Common myeloid progenitor, CD34-positive (primary cell): ENCODE data around the gene IQCF5.
A peak's percentile ranks its signal among the peaks of the same experiment; 100 is the strongest.

Source experiments
- CTCF ChIA-PET: fragments of 350-600 bp; sonication (Branson Sonifier 250); formaldehyde crosslinking; loops from one replicate; lab custom pipeline; 2021; ENCODE audit warnings: antibody characterized with exemption; lab: Charles Lee
- POLR2A ChIA-PET: fragments of 350-600 bp; sonication (Branson Sonifier 250); formaldehyde crosslinking; loops from one replicate; lab custom pipeline; 2021; ENCODE audit warnings: antibody characterized with exemption; lab: Charles Lee
- DNase-seq, 3 donors: peaks; one replicate each; pipeline versions ENCODE4 v3.0.0 to v3.0.0-alpha.2; 2013
- H3K27ac ChIP-seq, 2 experiments: 1 replicate in 1 of 2; 2 replicates in 1 of 2; pipeline ENCODE4 v1.7.0; 2013; ENCODE audit warnings: inconsistent platforms in 2 of 2, low read length in 2 of 2, mild to moderate bottlenecking in 2 of 2, low read depth in 1 of 2, moderate library complexity in 1 of 2; ENCODE audit not compliant: severe bottlenecking in 2 of 2, insufficient read depth in 1 of 2, poor library complexity in 1 of 2
- H3K27me3 ChIP-seq, 5 experiments: replicated peaks in 2 of 5; 1 replicate in 3 of 5; 2 replicates in 2 of 5; pipeline versions ENCODE4 v1.6.1 to v1.7.0; 2013; ENCODE audit warnings: low read length in 4 of 5, mild to moderate bottlenecking in 2 of 5, moderate library complexity in 2 of 5, inconsistent platforms in 1 of 5; ENCODE audit not compliant: insufficient read depth in 5 of 5, control insufficient read depth in 4 of 5
- H3K36me3 ChIP-seq, 4 experiments: 1 replicate in 2 of 4; 2 replicates in 2 of 4; pipeline versions ENCODE4 v1.6.1 to v1.7.0; 2013; ENCODE audit warnings: low read length in 3 of 4, control low read depth in 1 of 4, mild to moderate bottlenecking in 1 of 4; ENCODE audit not compliant: control insufficient read depth in 4 of 4, insufficient read depth in 4 of 4
- H3K4me1 ChIP-seq, 4 experiments: 1 replicate in 3 of 4; 2 replicates in 1 of 4; pipeline versions ENCODE4 v1.6.1 to v1.7.1; 2013; ENCODE audit warnings: low read length in 3 of 4, mild to moderate bottlenecking in 3 of 4, control low read depth in 1 of 4, inconsistent platforms in 1 of 4, moderate library complexity in 1 of 4; ENCODE audit not compliant: control insufficient read depth in 4 of 4, insufficient read depth in 4 of 4; ENCODE audit errors: control extremely low read depth in 1 of 4
- H3K4me3 ChIP-seq, 7 experiments: 1 replicate in 4 of 7; 2 replicates in 3 of 7; pipeline versions ENCODE4 v1.5.1 to v1.7.0; 2013; ENCODE audit warnings: mild to moderate bottlenecking in 7 of 7, low read length in 6 of 7, moderate library complexity in 6 of 7, inconsistent platforms in 2 of 7, low read depth in 2 of 7, control low read depth in 1 of 7; ENCODE audit not compliant: insufficient read depth in 4 of 7, control insufficient read depth in 1 of 7; ENCODE audit errors: extremely low read depth in 1 of 7
- H3K9me3 ChIP-seq, 5 experiments: 1 replicate in 4 of 5; 2 replicates in 1 of 5; pipeline versions ENCODE4 v1.6.1 to v1.7.1; 2013; ENCODE audit warnings: low read length in 4 of 5, mild to moderate bottlenecking in 2 of 5, inconsistent platforms in 1 of 5, low read depth in 1 of 5, moderate library complexity in 1 of 5; ENCODE audit not compliant: control insufficient read depth in 4 of 5, insufficient read depth in 2 of 5; ENCODE audit errors: control extremely low read depth in 1 of 5
- WGBS: methylation state at CpG from one replicate; pipeline ENCODE4 v1.1.5; 2013; ENCODE audit not compliant: insufficient coverage; 5-methylcytosine and 5-hydroxymethylcytosine counted together

The IQCF5 gene

GRCh38 chr3:51897391-51897790, 22.0 kb upstream of the IQCF5 start:
- Histone ChIP-seq H3K9me3 (no peaks in the 10 kb centered on the region), H3K36me3 (no peaks in the 10 kb centered on the region), H3K4me1 (no peaks in the 10 kb centered on the region), H3K27ac (no peak overlapping the region), H3K27me3 (peaks cover 0 to 44% (median 4%) of the 10 kb centered on the region in 5 experiments), H3K4me3 (no peak overlapping the region)
- no peak for DNase-seq
- CTCF ChIA-PET: no interaction called here
- WGBS: 92% methylated on average over 15 of the region's 15 CpGs
- POLR2A ChIA-PET: no interaction called here

DNA sequence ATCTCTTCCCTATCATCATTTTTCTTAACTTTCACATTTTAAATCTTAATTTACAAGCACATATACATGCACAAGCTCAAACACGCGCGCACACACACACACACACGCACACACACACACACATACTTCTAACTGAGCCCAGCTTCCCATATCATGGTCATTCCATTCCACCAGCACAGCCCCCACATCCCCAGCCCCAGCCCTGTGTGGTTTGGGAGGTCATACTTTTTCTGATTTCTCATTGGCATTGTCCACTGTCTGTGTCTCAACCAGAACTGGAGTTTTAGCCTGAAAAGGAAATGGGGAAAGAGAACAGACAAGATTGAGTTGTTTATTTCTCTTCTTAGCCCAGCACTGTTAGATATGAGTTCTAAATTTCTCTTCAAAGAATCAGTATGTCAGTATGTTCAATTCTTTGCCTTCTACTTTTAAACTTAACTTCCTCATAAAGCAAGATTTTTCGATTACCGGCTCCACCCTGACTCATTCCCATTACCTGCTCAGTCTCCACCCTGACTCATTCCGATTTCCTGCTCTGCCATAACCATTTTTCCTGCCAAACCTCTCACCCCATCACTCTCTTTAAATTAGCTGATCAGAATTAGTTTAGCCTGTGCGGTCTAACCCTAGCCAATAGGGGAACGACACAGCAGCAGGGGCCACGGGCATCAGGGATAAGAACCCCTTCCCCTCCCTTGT, 21.4 kb upstream of the IQCF5 start:
- Histone ChIP-seq H3K4me1 (peaks cover 0 to 5% (median 1%) of the 10 kb centered on the region in 4 experiments), H3K4me3 (no peak overlapping the region), H3K27ac (no peak overlapping the region), H3K9me3 (no peaks in the 10 kb centered on the region), H3K36me3 (no peaks in the 10 kb centered on the region), H3K27me3 (peaks cover 0 to 39% (median 7%) of the 10 kb centered on the region in 5 experiments)
- POLR2A ChIA-PET: no interaction called here
- 82% methylated on average over 10 of the region's 10 CpGs for WGBS
- CTCF ChIA-PET: no interaction called here
- DNase-seq: no peak

DNA sequence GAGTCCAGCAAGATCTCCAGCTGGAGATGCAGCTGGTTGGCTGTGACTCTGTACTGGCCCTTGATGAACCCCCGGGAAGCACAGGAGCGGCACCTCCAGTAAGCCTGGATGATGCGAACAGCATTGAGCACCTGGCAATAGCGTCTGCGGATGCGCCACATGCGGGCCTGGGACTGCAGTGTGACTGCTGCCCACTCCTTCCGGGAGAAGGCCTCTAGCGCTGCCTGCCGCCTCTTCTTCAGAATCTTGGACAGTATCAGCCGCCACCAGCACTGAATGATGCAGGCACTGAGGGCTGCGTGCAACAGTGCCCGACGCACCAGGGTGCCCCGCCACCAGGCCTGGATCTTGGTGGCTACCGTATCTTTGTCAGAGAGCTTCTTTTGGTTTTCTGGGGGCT, 19.5 kb upstream of the IQCF5 start:
- WGBS: 97% methylated on average over 16 of the region's 16 CpGs
- Histone ChIP-seq H3K9me3 (no peaks in the 10 kb centered on the region), H3K4me1 (peaks cover 0 to 5% (median 1%) of the 10 kb centered on the region in 4 experiments), H3K27me3 (peaks cover 0 to 39% (median 7%) of the 10 kb centered on the region in 5 experiments), H3K4me3 (no peak overlapping the region), H3K27ac (no peak overlapping the region), H3K36me3 (no peaks in the 10 kb centered on the region)
- ChIA-PET POLR2A (no interaction called here), CTCF (no interaction called here)
- no peak for DNase-seq

- Histone ChIP-seq H3K27ac (no peak overlapping the region), H3K36me3 (no peaks in the 10 kb centered on the region), H3K9me3 (no peaks in the 10 kb centered on the region), H3K4me3 (no peak overlapping the region), H3K27me3 (peaks cover 0 to 44% (median 7%) of the 10 kb centered on the region in 5 experiments), H3K4me1 (peaks cover 0 to 5% (median 1%) of the 10 kb centered on the region in 4 experiments)
- 96% methylated on average over 4 of the region's 4 CpGs for WGBS
- DNase-seq: no peak
- CTCF ChIA-PET: no interaction called here
- POLR2A ChIA-PET: no interaction called here
Observed at GRCh38 chr3:51894391-51894790, 19.0 kb upstream of the IQCF5 start.

DNA sequence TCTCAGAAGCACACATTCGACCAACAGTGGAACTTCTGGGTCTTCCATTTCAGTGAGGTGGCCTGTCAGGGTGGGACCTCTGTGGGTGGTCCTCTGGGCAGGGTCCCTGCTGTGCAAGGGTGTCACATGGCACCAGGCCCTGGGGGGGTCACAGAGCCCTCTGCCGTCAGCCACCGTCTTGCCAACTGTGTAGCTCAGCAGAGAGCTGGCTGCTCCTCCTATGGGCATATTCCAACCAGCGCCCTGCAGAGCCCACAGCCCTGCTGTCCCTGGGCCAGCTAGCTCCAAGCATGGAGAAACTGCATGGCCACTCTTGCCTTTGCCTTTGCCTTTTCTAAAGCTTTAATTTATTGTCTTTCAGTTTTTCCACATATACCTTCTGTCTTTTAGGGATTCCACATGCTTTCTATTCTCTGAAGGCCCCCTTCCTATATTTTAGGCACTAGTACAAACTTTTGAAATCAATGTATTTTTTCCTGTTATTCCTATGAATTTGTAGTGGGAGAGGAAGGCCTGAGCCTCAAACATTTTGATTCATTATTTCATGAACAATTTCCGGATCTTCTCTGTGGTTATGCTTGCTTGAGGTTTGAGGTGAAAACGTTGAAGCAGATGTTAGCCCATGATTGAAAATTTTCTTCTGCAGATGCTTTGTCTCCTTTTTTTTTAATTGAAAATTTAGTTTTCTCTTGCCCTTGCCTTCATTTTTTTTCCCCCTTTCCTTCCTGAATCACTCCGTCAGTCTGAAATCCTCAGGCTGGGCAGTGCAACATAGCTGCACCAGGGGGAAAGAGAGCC, 16.0 kb upstream of the IQCF5 start:
- CTCF ChIA-PET: no interaction called here
- 92% methylated on average over 4 of the region's 7 CpGs for WGBS
- Histone ChIP-seq H3K4me3 (no peak overlapping the region), H3K4me1 (peaks cover 0 to 5% (median 1%) of the 10 kb centered on the region in 4 experiments), H3K9me3 (no peaks in the 10 kb centered on the region), H3K36me3 (no peaks in the 10 kb centered on the region), H3K27ac (no peak overlapping the region), H3K27me3 (peaks cover 5 to 36% (median 7%) of the 10 kb centered on the region in 5 experiments)
- peak; percentile 16 to 70 (median 49) for DNase-seq
- POLR2A ChIA-PET: no interaction called here

DNA sequence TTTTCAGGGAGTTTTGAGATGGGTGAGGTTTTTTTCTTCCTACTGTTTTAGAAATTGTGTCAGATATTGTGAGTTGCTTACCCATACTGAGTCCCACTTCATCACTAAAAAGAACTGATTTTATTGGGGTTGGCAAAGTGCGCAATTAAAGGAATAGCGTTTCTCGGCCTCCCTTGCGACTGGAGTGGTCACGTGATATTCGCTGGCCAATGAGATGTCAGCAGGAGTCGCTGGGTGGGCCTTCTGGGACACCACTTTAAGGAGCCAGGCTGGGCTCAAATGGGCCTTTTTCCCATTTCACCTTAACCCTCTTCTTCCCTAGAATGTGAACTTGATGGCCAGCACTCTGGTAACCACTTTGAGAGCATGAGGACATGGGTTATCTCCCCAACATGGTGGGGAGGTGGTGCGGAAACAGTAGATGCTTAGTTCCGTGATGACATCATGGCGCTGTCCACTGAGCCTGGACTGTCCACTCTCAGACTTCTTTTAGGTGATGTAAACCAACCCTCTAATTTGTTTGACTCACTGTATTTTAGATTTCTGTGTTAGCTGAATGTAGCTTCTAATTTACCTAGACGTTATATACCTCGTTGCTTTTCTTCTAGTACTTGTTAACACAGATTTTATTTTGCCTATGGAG, 13.2 kb upstream of the IQCF5 start:
- CTCF ChIA-PET: no interaction called here
- POLR2A ChIA-PET: interaction anchor here (0.6 kb wide), 1 partner anchor 1276 kb away, joined by 3 read pairs; no protein-coding TSS in a partner anchor
- WGBS: 99% methylated on average over 12 of the region's 12 CpGs
- Histone ChIP-seq H3K4me3 (no peak overlapping the region), H3K27me3 (peaks cover 5 to 21% (median 5%) of the 10 kb centered on the region in 5 experiments), H3K27ac (no peak overlapping the region), H3K36me3 (no peaks in the 10 kb centered on the region), H3K4me1 (peaks cover 0 to 5% (median 1%) of the 10 kb centered on the region in 4 experiments), H3K9me3 (peaks cover 0 to 2% (median 0%) of the 10 kb centered on the region in 5 experiments)
- DNase-seq: no peak
